Stomach (tissue), 4 donors: ENCODE data around the gene PEX3.

Source experiments
- CTCF ChIP-seq, 7 experiments: fragments of 450-650 bp in 4 of 7; fragments of 200-600 bp in 3 of 7; sonication (generic) in 3 of 7; IDR thresholded peaks; one replicate each; pipeline ENCODE4 v1.5.1; 2016 to 2019; ENCODE audit warnings: antibody characterized with exemption in 7 of 7, control low read depth in 2 of 7, mild to moderate bottlenecking in 1 of 7
- POLR2A ChIP-seq, 4 donors: fragments of 450-650 bp; IDR thresholded peaks; one replicate each; pipeline ENCODE4 v1.6.1; 2016; ENCODE audit warnings: antibody characterized with exemption in 4 of 4, control low read depth in 2 of 4, mild to moderate bottlenecking in 1 of 4, moderate library complexity in 1 of 4

- TF ChIP-seq POLR2A (IDR thresholded peaks at IDR 0.05) (no peak), CTCF (IDR thresholded peaks at IDR 0.05) (no peak)
Measured at GRCh38 chr6:143405373-143406154, 45.0 kb upstream of the PEX3 start.
